Pancreas (tissue), 10 donors: ENCODE measurements around the gene PPP1R3A. TPM values are rescaled to one million over a fixed set of nuclear protein-coding genes. Genes with fewer than 3 reads are reported as not detected.

Experiments
- ATAC-seq, 4 donors: fragments of 200-7000 bp; cut with Tn5 transposase; one replicate each; pipeline versions ENCODE4 v1.8.0 to v1.9.1; 2020; ENCODE audit warnings: mild to moderate bottlenecking in 4 of 4, moderate library complexity in 4 of 4
- DNase-seq, 6 donors: peaks; one replicate each; pipeline ENCODE4 v3.0.0-alpha.2; 2020
- FAIRE-seq: peaks from 2 replicates; lab custom pipeline; 2012; peaks lifted over from hg19 to GRCh38; lab: Jason Lieb, UNC
- H3K27ac ChIP-seq, 4 donors: fragments of 200-600 bp; sonication (generic); 1 replicate in 3 of 4; 2 replicates in 1 of 4; pipeline versions ENCODE4 v1.5.0 to v1.8.0; 2020
- H3K27me3 ChIP-seq, 4 donors: fragments of 200-600 bp; one replicate each; pipeline ENCODE4 v1.8.0; 2021
- H3K36me3 ChIP-seq, 3 donors: fragments of 200-600 bp; sonication (generic) in 1 of 3; one replicate each; pipeline versions ENCODE4 v1.5.0 to v1.8.0; 2020 to 2021
- H3K4me1 ChIP-seq, 3 donors: fragments of 200-600 bp; one replicate each; pipeline ENCODE4 v1.8.0; 2021
- H3K4me3 ChIP-seq, 4 donors: fragments of 200-600 bp; sonication (generic) in 2 of 4; one replicate each; pipeline versions ENCODE4 v1.5.0 to v1.8.0; 2020 to 2021
- H3K9me3 ChIP-seq, 4 donors: fragments of 200-600 bp; one replicate each; pipeline ENCODE4 v1.8.0; 2021
- CTCF ChIP-seq, 4 donors: fragments of 200-600 bp; sonication (generic) in 3 of 4; IDR thresholded peaks; one replicate each; pipeline versions ENCODE4 v1.5.0 to v1.8.0; 2021; ENCODE audit warnings: antibody characterized with exemption in 4 of 4
- WGBS, 2 donors: extraction: QIAGEN DNeasy Blood & Tissue Kit; methylation state at CpG; one replicate each; pipeline ENCODE4 v1.1.7; 2013; 5-methylcytosine and 5-hydroxymethylcytosine counted together
- intact Hi-C, 3 donors: fragments of 100-400 bp; cut with DNase I; formaldehyde crosslinking; loops; one replicate each; pipeline versions ENCODE4 v1.11.1 to v1.14.2; 2022
- polyA plus RNA-seq, 2 donors: library from polyadenylated mRNA; stranded (reverse); fragments of 200-250 nt; gene quantifications; one replicate each; pipeline ENCODE4 v1.2.3, GENCODE V29; 2013
- total RNA-seq, 6 donors: library from RNA; stranded (reverse); fragmentation: NEBNext Ultra II Directional in 4 of 6; extraction: Animal tissue kit (Norgen Biotek cat#: 25700) in 4 of 6; gene quantifications; one replicate each; pipeline versions ENCODE4 v1.2.1 to v1.2.4, GENCODE V29; 2021 to 2023
- donor health status: healthy with polysubstance abuse.
- donor health status: DM: no; HTN: no; CAD: no; lungs with moderate emphysema.
- donor health status: DM: no; HTN: no; CAD: no.
- donor health status: control.
- donor health status: control.
- donor health status: Bipolar disorder and iron deficiency.
- donor health status: DM: yes; HTN: yes; CAD: no.
- donor health status: DM: no; HTN: no; CAD: no.
- donor health status: DM: no; HTN: no; CAD: no.
- donor health status: DM: yes; HTN: yes; CAD: no.

Gene PPP1R3A
- total and polyA plus RNA-seq, 8 donors, result 0.08 TPM; not detected in 7

- TF ChIP-seq CTCF (IDR thresholded peaks at IDR 0.05), result no peak
- Histone ChIP-seq H3K9me3 (no peaks in the 10 kb centered on the region), H3K27me3 (no peaks in the 10 kb centered on the region), H3K36me3 (no peaks in the 10 kb centered on the region), H3K27ac (no peak overlapping the region), H3K4me1 (no peaks in the 10 kb centered on the region), H3K4me3 (no peak overlapping the region)
- FAIRE-seq (no peak), DNase-seq (no peak), ATAC-seq (no peak)
- WGBS, 2 donors, result 48 to 63% methylated on average over 2 of the region's 2 CpGs
- intact Hi-C loops, result no loop called here
Observed at GRCh38 chr7:113891031-113891350, 27.8 kb downstream of the PPP1R3A start.

- 58 to 74% methylated on average over 2 of the region's 2 CpGs for WGBS, 2 donors
- no peak overlapping the region for H3K4me3 ChIP-seq
- ATAC-seq (no peak), DNase-seq (no peak), FAIRE-seq (no peak)
- H3K9me3 ChIP-seq, result no peaks in the 10 kb centered on the region
- no peaks in the 10 kb centered on the region for H3K4me1 ChIP-seq
- intact Hi-C loops, result no loop called here
- H3K27me3 ChIP-seq, result no peaks in the 10 kb centered on the region
- no peak overlapping the region for H3K27ac ChIP-seq
- no peak for TF ChIP-seq CTCF (IDR thresholded peaks at IDR 0.05)
- H3K36me3 ChIP-seq, result no peaks in the 10 kb centered on the region
Observed at GRCh38 chr7:113890331-113891030, 28.3 kb downstream of the PPP1R3A start.

GRCh38 chr7:113883096-113883495 lies 35.7 kb downstream of the PPP1R3A start:
- 78 to 95% methylated on average over 1 of the region's 1 CpG for WGBS, 2 donors
- no peaks in the 10 kb centered on the region for H3K4me1 ChIP-seq
- DNase-seq (no peak), ATAC-seq (no peak), FAIRE-seq (no peak)
- intact Hi-C loops, result no loop called here
- no peaks in the 10 kb centered on the region for H3K27me3 ChIP-seq
- no peak overlapping the region for H3K27ac ChIP-seq
- TF ChIP-seq CTCF (IDR thresholded peaks at IDR 0.05), result no peak
- no peak overlapping the region for H3K4me3 ChIP-seq
- no peaks in the 10 kb centered on the region for H3K36me3 ChIP-seq
- no peaks in the 10 kb centered on the region for H3K9me3 ChIP-seq

- no peak for TF ChIP-seq CTCF (IDR thresholded peaks at IDR 0.05)
- H3K4me3 ChIP-seq, result no peak overlapping the region
- no peak overlapping the region for H3K27ac ChIP-seq
- no peaks in the 10 kb centered on the region for H3K36me3 ChIP-seq
- no peaks in the 10 kb centered on the region for H3K9me3 ChIP-seq
- ATAC-seq, result no peak
- no peaks in the 10 kb centered on the region for H3K27me3 ChIP-seq
- 28 to 32% methylated on average over 3 of the region's 3 CpGs for WGBS, 2 donors
- H3K4me1 ChIP-seq, result no peaks in the 10 kb centered on the region
- FAIRE-seq, result no peak
- no peak for DNase-seq
- intact Hi-C loops, result no loop called here
Observed at GRCh38 chr7:113880559-113880958, 38.2 kb downstream of the PPP1R3A start.

- DNase-seq (no peak), ATAC-seq (no peak), FAIRE-seq (no peak)
- Histone ChIP-seq H3K9me3 (no peaks in the 10 kb centered on the region), H3K4me1 (no peaks in the 10 kb centered on the region), H3K36me3 (no peaks in the 10 kb centered on the region), H3K4me3 (no peak overlapping the region), H3K27me3 (no peaks in the 10 kb centered on the region), H3K27ac (no peak overlapping the region)
- TF ChIP-seq CTCF (IDR thresholded peaks at IDR 0.05), result no peak
- intact Hi-C loops, result no loop called here
- 51 to 65% methylated on average over 7 of the region's 7 CpGs for WGBS, 2 donors
Observed at GRCh38 chr7:113878394-113878992, 40.3 kb downstream of the PPP1R3A start.
